ENCODE measurements around the gene CELF2.

The CELF2 gene

DNA sequence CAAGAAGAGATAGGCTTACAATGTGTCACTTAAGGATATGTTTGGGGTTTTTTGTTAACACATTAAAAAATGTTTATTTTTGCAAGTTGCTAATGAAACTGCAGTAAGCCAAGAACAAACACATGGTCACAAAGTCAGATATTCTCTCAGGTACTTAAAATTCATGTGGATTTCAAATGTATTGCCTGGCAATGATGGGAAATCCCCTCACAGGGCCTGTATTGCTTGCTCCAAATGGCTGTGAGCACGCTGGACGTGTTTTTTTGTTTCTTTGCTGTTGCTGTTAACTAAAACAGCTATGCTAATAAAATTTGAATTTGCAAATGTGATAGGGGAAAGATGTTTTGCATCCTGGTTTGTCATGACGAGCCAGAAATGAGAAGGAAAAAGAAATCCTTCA is 3.8 kb upstream of the CELF2 start:
- TF ChIP-seq, protein P1, sequence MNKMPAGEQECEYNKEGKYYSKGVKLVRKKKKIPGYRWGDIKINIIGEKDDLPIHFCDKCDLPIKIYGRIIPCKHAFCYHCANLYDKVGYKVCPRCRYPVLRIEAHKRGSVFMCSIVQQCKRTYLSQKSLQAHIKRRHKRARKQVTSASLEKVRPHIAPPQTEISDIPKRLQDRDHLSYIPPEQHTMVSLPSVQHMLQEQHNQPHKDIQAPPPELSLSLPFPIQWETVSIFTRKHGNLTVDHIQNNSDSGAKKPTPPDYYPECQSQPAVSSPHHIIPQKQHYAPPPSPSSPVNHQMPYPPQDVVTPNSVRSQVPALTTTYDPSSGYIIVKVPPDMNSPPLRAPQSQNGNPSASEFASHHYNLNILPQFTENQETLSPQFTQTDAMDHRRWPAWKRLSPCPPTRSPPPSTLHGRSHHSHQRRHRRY (tag by site-specific recombination; IDR thresholded peaks at IDR 0.05): no peak
- no peak for TF ChIP-seq ZNF19 (tag by site-specific recombination; IDR thresholded peaks at IDR 0.05; ENCODE audit: low read depth)
- Histone ChIP-seq H3K27ac (ENCODE audit: extremely low read depth, low read depth, low read length) (no peak overlapping the region), H3K4me1 (ENCODE audit: control insufficient read depth, insufficient read depth, low read length) (peaks cover 26% of the 10 kb centered on the region), H3K4me3 (ENCODE audit: low read depth, low read length) (no peak overlapping the region), H3K36me3 (ENCODE audit: control insufficient read depth in 2 of 2, insufficient read depth in 1 of 2, low read length in 2 of 2) (no peaks in the 10 kb centered on the region), H3K9me3 (ENCODE audit: control insufficient read depth, insufficient read depth, low read depth, low read length) (no peaks in the 10 kb centered on the region)
- ChIA-PET CTCF (interaction anchor here (0.5 kb wide), 1 partner anchor 22 kb away, joined by 4 read pairs; no protein-coding TSS in a partner anchor), POLR2A (no interaction called here)

- POLR2A ChIA-PET: interaction anchor here (0.6 to 0.8 kb wide), 2 partner anchors 310 to 595 kb away, joined by 3 read pairs; no protein-coding TSS in a partner anchor
- CTCF ChIA-PET: interaction anchor here (0.6 to 1.3 kb wide), 4 partner anchors 8 to 96 kb away, joined by 3 to 4 read pairs (median 3); no protein-coding TSS in a partner anchor
- H3K4me1 ChIP-seq (ENCODE audit: control insufficient read depth, insufficient read depth, low read length): peaks cover 26% of the 10 kb centered on the region
- H3K9me3 ChIP-seq (ENCODE audit: control insufficient read depth, insufficient read depth, low read depth, low read length): no peaks in the 10 kb centered on the region
- H3K36me3 ChIP-seq (ENCODE audit: control insufficient read depth in 2 of 2, insufficient read depth in 1 of 2, low read length in 2 of 2): no peaks in the 10 kb centered on the region
- H3K27ac ChIP-seq (ENCODE audit: extremely low read depth, low read depth, low read length): no peak overlapping the region
- no peak overlapping the region for H3K4me3 ChIP-seq (ENCODE audit: low read depth, low read length)
- TF ChIP-seq ZEB2 (tag by site-specific recombination; IDR thresholded peaks at IDR 0.05) (0 out of 2 replicates have a peak, but pooled peaks have one; percentile 51), ZFP69B (tag by site-specific recombination; IDR thresholded peaks at IDR 0.05) (0 out of 2 replicates have a peak, but pooled peaks have one; percentile 35), ZBTB7A (tag by site-specific recombination; IDR thresholded peaks at IDR 0.05; ENCODE audit: low read depth) (no peak), ZNF302 (tag by site-specific recombination; IDR thresholded peaks at IDR 0.05; ENCODE audit: low read depth) (no peak), PATZ1 (tag by site-specific recombination; IDR thresholded peaks at IDR 0.05) (peak; percentile 47; the same call in 1 of the 2 replicates), ZBTB21 (tag by site-specific recombination; IDR thresholded peaks at IDR 0.05) (peak; percentile 40; the same call in 1 of the 2 replicates), ZIC2 (tag by site-specific recombination; IDR thresholded peaks at IDR 0.05) (no peak), ZNF629 (tag by site-specific recombination; IDR thresholded peaks at IDR 0.05) (peak; percentile 62), OSR2 (tag by site-specific recombination; IDR thresholded peaks at IDR 0.05) (peak; percentile 28; the same call in 1 of the 2 replicates), ZFP3 (tag by site-specific recombination; IDR thresholded peaks at IDR 0.05; ENCODE audit: low read depth) (no peak), SCRT2 (tag by site-specific recombination; IDR thresholded peaks at IDR 0.05) (no peak), ZNF580 (tag by site-specific recombination; IDR thresholded peaks at IDR 0.05) (no peak), ZSCAN23 (tag by site-specific recombination; IDR thresholded peaks at IDR 0.05) (no peak), ZSCAN4 (tag by site-specific recombination; IDR thresholded peaks at IDR 0.05) (no peak), ZNF133 (tag by site-specific recombination; IDR thresholded peaks at IDR 0.05) (no peak), FEZF1 (tag by site-specific recombination; IDR thresholded peaks at IDR 0.05) (peak; percentile 75), TRIM28 (IDR thresholded peaks at IDR 0.05; ENCODE audit: borderline replicate concordance, low read length) (0 out of 2 replicates have a peak, but pooled peaks have one; percentile 68)
- TF ChIP-seq, protein P2, sequence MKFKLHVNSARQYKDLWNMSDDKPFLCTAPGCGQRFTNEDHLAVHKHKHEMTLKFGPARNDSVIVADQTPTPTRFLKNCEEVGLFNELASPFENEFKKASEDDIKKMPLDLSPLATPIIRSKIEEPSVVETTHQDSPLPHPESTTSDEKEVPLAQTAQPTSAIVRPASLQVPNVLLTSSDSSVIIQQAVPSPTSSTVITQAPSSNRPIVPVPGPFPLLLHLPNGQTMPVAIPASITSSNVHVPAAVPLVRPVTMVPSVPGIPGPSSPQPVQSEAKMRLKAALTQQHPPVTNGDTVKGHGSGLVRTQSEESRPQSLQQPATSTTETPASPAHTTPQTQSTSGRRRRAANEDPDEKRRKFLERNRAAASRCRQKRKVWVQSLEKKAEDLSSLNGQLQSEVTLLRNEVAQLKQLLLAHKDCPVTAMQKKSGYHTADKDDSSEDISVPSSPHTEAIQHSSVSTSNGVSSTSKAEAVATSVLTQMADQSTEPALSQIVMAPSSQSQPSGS (tag by site-specific recombination; IDR thresholded peaks at IDR 0.05; ENCODE audit: low read depth): peak; percentile 91
- TF ChIP-seq, protein P3, sequence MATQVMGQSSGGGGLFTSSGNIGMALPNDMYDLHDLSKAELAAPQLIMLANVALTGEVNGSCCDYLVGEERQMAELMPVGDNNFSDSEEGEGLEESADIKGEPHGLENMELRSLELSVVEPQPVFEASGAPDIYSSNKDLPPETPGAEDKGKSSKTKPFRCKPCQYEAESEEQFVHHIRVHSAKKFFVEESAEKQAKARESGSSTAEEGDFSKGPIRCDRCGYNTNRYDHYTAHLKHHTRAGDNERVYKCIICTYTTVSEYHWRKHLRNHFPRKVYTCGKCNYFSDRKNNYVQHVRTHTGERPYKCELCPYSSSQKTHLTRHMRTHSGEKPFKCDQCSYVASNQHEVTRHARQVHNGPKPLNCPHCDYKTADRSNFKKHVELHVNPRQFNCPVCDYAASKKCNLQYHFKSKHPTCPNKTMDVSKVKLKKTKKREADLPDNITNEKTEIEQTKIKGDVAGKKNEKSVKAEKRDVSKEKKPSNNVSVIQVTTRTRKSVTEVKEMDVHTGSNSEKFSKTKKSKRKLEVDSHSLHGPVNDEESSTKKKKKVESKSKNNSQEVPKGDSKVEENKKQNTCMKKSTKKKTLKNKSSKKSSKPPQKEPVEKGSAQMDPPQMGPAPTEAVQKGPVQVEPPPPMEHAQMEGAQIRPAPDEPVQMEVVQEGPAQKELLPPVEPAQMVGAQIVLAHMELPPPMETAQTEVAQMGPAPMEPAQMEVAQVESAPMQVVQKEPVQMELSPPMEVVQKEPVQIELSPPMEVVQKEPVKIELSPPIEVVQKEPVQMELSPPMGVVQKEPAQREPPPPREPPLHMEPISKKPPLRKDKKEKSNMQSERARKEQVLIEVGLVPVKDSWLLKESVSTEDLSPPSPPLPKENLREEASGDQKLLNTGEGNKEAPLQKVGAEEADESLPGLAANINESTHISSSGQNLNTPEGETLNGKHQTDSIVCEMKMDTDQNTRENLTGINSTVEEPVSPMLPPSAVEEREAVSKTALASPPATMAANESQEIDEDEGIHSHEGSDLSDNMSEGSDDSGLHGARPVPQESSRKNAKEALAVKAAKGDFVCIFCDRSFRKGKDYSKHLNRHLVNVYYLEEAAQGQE (tag by site-specific recombination; IDR thresholded peaks at IDR 0.05): no peak
- TF ChIP-seq, protein P4, sequence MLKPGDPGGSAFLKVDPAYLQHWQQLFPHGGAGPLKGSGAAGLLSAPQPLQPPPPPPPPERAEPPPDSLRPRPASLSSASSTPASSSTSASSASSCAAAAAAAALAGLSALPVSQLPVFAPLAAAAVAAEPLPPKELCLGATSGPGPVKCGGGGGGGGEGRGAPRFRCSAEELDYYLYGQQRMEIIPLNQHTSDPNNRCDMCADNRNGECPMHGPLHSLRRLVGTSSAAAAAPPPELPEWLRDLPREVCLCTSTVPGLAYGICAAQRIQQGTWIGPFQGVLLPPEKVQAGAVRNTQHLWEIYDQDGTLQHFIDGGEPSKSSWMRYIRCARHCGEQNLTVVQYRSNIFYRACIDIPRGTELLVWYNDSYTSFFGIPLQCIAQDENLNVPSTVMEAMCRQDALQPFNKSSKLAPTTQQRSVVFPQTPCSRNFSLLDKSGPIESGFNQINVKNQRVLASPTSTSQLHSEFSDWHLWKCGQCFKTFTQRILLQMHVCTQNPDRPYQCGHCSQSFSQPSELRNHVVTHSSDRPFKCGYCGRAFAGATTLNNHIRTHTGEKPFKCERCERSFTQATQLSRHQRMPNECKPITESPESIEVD (tag by site-specific recombination; IDR thresholded peaks at IDR 0.05): 0 out of 2 replicates have a peak, but pooled peaks have one; percentile 14
Measured at GRCh38 chr10:11014671-11015445, 2.8 kb upstream of the CELF2 start.
